ENCODE data around the gene ADI1.

DNA sequence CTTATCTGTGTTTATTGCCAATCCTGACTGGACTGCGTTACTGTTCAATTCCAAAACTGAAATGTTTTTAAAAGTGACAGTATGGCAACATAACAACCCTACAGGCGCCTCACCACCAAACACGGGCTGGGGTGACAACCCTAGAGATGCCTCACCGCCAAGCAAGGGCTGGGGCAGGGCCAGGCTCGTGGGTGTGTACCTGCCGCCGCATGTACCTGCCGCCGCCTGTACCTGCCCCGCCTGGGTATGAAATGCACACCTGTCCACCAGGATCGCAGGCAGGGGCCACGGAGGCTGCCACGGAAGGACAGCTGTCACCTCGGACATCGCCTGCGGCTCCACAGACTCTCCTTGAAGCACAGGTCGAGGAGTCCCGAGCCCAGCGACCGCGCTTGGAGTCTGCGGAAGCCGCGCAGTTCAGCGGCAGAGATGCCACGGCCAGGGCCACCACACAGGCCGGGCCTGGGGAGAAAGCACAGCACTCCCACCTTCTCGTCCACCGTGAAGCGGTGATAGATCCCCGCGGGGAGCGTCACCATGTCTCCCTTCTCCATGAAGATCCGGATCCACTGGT, 18.9 kb downstream of the ADI1 start:
- TF ChIP-seq CTCF (IDR thresholded peaks at IDR 0.05 in 8 of 11, conservative IDR thresholded peaks at IDR 0.05 in 3 of 11) (no peak), POLR2AphosphoS5 (IDR thresholded peaks at IDR 0.05) (peak in 1 of 3 donors; percentile 35), POLR2A (IDR thresholded peaks at IDR 0.05) (no peak)

Measured in spleen (tissue), 7 donors.